ENCODE measurements around the gene TMEM250.
"Not testable (repeated sequence)": the region's sequence is repeated elsewhere in the genome, so short reads cannot be mapped to it uniquely, and the experiment has no call there.

TMEM250 gene, protein sequence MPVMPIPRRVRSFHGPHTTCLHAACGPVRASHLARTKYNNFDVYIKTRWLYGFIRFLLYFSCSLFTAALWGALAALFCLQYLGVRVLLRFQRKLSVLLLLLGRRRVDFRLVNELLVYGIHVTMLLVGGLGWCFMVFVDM

DNA sequence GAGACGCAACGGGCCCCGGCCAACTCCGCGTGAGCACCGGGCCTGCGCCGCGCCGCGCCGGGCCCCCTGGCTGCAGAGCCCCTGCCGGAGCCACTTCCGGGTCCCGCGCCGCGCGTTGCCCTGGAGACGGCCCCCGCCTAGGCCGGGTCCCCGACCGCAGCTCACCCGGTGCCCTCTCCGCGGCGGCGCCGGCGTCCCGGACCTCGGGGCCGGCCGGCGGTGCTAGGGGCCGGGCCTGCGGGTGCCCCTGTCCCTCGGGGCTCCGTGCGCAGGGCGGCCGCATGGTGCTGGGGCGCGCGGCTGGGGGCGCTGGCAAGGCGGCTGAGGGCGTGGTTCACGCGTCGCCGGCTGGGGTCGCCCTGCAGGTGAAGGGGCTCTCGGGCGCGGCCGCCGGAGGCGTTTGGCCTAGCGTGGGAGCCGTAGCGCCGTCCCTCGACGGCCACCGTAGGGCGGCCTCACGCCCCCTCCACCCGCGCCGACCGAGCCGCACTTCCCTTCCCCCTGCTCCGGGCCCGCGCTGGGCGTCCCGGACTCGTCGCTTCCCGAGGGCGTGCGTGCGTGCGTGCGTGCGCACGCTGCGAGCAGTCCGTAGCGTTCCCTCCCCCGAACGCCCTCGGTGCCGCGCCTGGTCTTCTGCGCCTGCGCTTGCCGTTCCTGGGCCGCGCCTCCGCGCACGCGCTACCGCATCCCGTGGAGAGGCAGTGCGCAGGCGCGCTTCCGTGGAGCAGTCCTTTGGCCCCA is at the start of gene TMEM250:
Gene TMEM250 (minus strand): TSS at position 556 of the 741 bp plus-strand sequence. CDS start 1,975 bp downstream, outside the sequence.
- peak; percentile 100 for DNase-seq (ENCODE audit: low spot score)

DNA sequence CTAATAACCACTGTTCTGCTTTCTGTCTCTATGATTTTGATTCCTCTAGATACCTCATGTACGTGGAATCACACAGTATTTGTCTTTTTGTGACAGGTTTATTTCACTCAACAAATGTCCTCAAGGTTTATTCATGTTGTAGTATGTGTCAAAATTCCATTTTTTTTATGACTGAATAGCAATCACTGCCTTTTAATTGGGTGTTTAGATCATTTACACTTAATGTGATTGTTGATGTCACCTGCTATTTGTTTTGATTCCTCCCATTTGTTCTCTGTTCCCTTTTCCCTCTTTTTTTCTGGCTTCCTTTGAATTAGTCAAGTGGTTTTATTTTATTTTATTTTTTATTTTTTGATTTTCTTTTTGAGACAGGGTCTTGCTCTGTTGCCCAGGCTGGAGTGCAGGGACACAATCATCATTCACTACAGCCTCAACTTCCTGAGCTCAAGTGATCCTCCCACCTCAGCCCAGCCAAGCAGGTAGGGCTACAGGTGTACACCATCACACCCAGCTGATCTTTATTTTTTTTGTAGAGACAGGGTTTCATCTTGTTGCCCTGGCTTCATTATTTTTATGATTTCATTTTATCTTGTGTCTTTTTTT is 44.7 kb upstream of the TMEM250 start:
- no peak for DNase-seq (ENCODE audit: low spot score)

GRCh38 chr9:136160995-136161610 is 42.4 kb upstream of the TMEM250 start:
- DNase-seq (ENCODE audit: low spot score), result no peak

DNA sequence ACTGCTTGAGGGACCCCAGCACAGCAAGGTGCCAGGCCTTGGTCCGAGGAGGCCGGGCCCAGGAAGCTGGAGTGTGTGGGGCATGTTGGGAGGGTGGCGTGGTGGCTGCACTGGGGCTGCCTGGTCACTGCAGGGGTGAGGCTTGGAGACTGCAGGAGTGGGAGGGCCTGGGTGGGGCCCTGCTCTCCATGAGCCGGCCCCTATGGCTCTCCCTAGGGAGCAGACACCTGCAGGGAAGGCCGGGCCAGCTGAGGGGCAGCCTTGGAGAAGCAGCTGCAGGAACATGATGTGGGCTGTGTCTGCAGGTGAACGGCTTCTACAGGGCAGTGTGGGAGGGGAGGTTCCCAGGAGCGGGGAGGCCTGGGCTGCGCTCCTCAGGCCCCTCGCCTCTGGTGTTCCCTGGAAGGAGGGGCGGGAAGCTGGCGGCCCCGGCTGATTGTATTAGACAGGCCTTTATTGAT is 41.7 kb upstream of the TMEM250 start:
- no peak for DNase-seq (ENCODE audit: low spot score)

GRCh38 chr9:136159851-136160250 is 41.2 kb upstream of the TMEM250 start:
- DNase-seq (ENCODE audit: low spot score), result no peak

GRCh38 chr9:136157477-136158265 is 39.0 kb upstream of the TMEM250 start:
- DNase-seq (ENCODE audit: low spot score), result no peak

DNA sequence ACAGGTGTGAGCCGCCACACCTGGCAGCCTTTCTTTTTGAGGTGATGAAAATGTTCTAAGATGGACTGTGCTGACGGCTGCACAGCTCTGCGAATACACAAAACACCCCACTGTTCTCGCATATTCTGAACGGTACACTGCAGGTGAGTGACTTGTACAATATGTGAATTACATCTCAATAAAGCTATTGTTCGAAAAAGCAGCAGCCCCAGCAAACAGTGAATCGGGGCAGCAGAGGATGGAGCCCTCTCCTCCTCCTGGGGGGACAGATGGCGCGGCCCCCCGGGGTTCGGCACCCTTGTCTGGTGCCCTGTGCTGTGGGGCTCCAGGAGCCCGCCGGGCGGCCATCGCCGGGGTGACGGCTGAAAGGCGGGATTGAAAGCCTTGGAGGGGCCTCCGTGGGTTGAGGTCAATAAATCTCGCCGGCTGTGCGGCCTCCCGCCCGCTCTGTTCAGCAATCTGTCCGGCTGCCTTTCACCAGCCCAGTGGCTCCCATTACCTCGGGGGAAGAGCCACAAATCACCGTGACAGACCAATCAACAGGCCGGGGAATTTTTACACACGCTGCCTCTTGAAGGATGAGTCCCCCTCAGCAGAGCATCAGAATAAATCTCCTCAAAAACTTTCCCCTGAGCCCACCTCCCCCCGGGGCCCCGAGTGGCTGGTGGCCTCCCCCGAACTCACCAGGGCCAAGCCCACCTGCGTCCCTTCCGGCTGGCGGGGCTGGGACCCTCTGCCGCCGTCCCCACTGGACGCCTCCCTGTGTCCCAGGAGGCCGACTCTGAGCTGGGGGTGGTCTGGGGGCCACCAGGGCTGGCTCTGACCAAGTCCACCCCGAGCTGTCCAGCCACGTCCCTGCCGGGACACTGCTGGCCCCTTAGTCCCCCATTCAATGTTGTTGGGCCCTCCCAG is 37.8 kb upstream of the TMEM250 start:
- DNase-seq (ENCODE audit: low spot score), result no peak

- DNase-seq (ENCODE audit: low spot score), result no peak
Observed at GRCh38 chr9:136155576-136155975, 36.9 kb upstream of the TMEM250 start.

GRCh38 chr9:136154943-136155342 is 36.3 kb upstream of the TMEM250 start:
- no peak for DNase-seq (ENCODE audit: low spot score)

DNA sequence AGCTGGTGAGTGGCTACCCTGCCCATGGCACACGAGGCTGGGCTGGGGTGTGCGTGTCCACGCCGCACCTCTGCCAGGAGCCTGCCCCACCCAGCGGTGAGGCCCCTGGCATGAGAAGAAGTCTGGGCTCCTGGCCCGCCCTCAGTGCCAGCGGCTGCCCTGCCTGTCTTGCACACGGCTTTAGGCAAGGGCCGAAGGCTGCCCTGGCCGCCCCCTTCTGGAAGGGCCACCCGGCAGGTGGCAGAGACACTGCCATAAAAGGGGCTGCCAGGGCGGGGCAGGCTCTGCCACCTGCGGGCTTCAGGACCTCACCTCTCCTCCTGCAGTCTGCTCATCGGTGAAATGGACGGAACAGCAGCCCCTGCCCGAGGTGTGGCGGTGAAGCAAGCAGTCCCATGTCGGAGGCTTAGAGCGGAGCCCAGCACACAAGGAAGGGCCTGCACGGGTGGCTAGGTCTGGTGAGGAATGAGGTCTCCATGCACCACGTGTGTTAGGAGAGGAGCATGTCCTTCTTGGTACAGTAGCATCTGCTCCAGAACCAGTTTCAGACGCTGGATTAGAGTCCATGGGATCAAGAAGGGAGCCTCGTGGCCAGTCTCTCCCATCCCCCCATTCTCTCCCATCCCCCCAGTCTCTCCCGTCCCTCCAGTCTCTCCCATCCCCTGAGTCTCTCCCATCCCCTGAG is 34.8 kb upstream of the TMEM250 start:
- DNase-seq (ENCODE audit: low spot score), result no peak

DNA sequence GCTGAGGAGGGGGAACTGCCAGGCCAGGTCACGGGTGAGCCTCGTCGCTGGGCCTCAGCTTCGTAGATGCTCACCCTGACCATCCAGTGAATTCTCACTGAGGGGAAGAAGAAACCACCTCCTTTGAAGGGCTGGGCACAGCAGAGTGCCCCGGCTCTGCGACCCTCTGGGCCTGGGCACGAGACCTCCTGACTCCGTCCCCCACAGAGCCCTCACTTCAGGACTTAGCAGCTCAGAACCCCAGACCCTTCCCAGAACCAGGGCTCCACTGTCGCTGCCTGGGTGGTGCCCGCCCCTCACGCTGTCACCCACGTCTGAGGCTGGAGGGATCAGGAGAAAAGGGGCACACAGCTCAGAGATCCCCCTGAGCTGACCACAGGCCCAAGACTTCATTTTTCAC is 34.3 kb upstream of the TMEM250 start:
- DNase-seq (ENCODE audit: low spot score), result no peak

GRCh38 chr9:136152543-136152866 is 33.8 kb upstream of the TMEM250 start:
- DNase-seq (ENCODE audit: low spot score), result no peak

- no peak for DNase-seq (ENCODE audit: low spot score)
Observed at GRCh38 chr9:136151848-136152542, 33.3 kb upstream of the TMEM250 start.

- DNase-seq (ENCODE audit: low spot score), result no peak
Observed at GRCh38 chr9:136151214-136151804, 32.6 kb upstream of the TMEM250 start.

GRCh38 chr9:136150664-136151213 is 32.1 kb upstream of the TMEM250 start:
- DNase-seq (ENCODE audit: low spot score), result not testable (repeated sequence)

GRCh38 chr9:136149853-136150252 is 31.2 kb upstream of the TMEM250 start:
- no peak for DNase-seq (ENCODE audit: low spot score)

GRCh38 chr9:136149337-136149736 is 30.7 kb upstream of the TMEM250 start:
- no peak for DNase-seq (ENCODE audit: low spot score)

DNA sequence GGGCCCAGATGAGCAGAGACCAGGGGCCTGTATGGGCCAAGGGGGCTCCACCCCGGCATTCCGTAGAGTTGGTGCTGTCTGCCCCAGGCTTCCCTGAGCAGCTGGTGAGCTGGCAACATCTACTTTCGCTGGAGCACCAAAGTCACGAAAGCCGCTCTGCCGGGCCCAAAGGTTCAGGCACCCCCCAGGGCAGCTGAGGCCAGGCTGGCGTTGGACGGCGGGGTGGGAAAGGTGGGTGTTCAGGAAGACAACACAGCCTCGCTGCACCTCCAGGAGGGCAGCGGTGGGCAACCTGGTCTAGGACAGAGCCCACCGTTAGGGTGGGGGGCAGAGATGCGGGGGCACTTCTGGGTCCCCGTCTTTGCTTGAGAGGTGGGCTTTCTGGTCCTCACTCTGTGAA is 30.1 kb upstream of the TMEM250 start:
- no peak for DNase-seq (ENCODE audit: low spot score)

Measured in AG20443 (cell line).